Measurements from ENCODE around the gene PMS1.

Gene PMS1

DNA sequence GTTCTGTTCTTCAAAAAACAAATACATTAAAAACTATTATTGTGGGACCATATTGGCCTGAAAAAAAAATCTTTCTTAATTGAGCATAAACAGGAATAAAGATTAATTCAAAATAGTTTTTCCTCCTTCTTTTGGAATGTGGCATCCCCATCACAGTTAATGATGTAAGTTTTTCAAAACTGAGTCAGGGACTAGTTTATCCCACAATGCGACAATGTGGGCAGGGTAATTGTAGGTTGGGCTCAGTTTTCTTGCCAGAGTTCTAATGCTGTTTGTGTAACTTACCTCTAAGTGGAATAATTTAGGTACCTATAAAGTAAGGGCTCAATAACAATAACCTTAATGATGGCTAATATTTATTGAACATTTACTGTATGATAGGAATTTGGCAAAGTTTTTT lies 82.0 kb downstream of the PMS1 start:
- DNase-seq, result no peak

DNA sequence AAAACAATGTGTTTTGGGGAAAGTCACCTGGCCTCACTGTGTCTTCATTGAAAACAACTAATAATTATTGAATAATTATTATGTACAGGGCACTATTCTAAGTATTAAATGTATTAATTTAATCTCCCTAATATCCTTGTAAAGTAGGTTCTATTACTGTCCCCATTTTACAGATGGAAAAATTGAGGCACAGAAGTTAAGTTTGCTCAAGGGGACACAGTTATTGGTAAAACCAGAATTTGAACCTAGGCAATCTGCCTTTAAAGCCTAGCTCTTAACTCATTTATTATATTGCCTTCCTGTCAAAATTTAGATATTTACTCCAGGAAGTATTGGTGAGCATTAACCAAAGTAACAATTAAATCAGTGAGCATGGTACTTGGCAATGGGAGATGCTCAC lies 84.6 kb downstream of the PMS1 start:
- DNase-seq, result no peak

DNA sequence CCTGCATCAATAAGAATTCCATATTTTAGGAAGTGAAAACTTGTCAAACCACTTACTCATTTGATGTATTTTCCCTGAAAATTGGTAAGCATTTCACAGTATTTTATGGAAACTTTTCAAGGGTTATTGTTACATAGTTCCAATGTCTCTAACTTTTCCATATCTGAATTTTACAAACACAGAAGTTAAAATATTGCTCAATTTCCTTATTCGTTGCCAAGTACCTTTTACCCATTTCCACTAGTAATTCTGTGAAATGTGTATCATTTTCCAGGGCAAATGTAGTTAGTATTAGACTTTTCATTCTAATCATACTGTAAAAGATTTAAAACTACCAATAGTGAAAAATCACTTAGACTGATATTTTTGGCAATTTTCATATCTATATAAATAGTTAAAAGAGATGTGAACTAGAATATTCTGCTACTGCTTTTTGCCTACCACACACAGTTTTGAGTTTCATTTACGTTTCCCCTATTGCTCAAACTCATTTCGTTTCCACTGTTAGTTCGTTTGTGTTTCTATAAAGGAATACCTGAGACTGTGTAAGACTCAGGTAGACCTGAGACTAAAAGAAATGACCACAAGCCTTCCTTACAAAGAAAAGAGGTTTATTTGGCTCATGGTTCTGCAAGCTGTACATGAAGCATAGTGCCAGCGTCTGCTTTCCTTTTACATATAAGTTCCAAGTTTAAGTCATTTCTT lies 86.3 kb downstream of the PMS1 start:
- no peak for DNase-seq

DNA sequence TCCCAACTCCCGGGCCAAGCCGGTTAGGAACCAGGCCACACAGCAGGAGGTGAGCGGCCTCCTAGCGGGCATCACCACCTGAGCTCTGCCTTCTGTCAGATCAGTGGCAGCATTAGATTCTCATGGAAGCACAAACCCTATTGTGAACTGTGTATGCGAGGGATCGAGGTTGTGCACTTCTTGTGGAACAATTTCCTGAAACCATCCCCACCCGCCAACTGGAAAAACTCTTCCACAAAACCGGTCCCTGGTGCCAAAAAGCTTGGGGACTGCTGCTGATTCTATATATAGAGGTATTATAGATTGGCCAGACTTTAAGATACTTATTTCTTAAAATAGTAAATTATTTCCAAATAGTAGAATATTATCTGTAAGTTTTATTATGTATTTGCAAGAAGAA lies 89.4 kb downstream of the PMS1 start:
- no peak for DNase-seq

DNA sequence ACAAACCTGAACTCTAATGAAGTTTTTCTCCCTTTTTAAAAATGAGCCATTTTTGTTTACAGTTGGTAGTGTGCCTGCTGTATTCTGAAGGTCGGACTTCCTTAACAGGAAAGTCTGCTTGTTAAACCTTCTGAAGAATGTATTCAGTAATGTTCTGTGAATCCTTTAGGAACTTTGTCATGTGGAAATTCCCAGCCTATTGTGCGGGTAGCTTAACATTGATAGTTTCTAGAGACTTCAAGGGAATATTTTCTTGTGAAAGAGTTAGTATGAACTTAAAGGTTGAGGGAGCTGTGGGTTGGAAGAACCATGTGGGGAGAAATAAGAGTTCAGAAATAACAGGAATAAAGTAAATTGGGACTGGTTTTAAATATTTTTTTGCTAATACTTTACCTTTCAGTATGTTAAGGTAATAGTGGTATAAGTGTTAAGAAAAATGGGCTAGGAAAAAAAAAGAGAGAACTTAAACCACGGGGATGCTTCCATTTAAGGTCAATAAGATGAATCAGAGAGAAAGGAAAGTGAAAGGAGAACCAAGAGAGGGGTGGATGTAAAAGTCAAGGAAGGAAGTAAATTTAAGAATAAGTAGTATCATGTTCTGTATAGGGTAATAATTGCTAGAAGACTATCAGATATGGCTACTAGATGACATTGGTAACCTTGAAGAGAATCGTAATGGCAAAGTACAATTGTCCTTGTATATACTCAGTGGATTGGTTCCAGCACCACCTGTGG lies 90.5 kb downstream of the PMS1 start:
- no peak for DNase-seq

DNA sequence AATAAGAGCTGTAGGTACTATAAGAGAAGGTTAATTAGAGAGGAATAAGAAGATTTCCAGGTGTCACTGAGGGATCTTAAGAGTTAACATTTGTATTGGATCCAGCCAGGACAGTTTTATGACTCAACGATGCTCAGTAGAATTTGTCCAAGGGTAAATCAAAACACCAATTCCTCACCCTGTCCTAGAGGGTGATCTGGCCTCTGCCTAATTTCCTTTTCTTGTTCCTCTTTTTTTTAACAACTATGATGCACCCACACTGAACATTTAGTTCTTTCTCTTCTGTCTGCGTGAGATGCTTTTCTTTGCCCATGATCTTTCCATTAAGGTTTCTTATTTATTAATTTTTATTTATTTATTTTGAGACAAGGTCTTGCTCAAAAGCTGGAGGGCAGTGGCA lies 92.0 kb downstream of the PMS1 start:
- DNase-seq, result no peak

DNA sequence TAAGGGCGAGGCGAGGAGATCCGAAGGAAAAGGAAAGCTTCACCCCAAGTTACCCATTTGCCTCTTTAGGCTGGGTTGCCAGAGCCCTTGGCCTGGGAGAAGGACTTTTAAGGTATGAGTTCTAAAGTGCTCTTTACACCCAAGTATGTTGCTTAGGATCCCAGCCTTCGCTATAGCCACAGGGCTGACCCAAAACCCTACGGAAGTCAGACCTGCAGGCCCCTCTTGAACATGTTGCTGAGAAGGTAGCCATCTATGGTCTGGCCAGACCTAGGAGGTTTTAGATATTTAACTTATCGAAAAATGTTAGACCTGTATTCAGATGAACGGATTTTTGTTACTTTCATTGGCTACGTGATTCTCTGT lies 95.4 kb downstream of the PMS1 start:
- DNase-seq, result no peak

DNA sequence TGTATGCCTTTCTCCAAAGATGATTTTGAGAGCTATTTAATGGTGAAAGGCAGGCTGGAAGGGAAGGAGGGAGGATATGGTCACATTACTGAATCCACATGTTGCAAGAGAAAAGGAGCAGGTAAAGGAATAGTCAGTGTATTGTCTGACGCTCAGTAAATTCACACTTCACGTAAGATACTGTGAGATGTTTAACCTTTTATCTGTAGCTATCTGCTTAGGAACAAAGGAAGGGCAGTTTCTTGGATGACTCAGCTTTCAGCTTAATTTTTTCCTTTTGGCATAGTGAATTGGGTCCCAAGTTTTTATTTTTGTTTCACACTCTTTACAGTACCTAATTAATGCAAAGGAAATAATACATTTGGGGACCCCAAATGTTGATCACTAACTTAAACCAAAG lies 96.2 kb downstream of the PMS1 start:
- DNase-seq, result no peak

DNA sequence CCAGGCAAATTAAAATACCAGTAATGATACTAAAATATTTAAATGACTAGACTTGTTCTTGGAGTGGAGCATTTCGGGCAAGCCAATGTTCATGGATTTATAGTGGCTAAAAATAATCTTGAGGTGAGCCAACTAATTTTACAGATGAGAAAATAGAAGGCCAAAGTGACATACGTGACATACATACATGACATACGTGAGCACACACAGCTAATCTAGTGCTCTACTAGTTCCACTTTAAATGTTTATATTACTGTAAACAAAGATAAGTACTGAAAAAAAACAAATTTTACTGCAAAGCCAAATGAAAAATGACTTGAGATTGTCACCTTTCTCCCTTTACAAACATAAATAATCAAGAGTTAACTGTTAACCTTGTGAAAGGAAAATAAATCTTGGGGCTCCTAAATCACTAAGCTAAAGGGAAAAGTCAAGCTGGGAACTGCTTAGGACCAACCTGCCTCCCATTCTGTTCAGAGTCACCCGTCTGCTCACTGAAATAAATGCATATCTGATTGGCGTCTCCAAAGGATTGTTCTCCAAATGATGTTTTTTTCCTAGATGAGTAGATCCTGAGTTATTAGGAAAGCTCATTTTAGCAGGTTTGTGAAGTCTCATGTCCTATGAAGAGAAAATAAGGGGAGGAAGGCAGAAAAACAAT lies 96.7 kb downstream of the PMS1 start:
- no peak for DNase-seq

DNA sequence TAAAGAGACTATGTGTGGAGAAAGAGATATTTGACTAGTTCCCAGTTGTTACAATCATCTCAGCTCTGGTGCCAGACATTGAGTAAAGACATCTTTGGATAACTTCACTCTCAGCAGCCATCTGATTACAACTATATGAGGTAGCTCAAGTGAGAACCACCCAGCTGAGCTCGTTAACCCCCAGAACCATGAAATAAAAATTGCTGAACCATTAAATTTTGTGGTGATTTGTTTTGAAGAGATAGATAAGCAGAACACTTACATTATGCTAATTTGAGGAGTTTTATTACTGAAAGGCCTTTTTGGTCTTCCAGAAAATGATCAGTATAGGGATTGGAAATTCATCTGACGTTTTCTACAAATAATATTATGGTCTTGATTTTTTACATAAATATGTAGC lies 101.1 kb downstream of the PMS1 start:
- no peak for DNase-seq

DNA sequence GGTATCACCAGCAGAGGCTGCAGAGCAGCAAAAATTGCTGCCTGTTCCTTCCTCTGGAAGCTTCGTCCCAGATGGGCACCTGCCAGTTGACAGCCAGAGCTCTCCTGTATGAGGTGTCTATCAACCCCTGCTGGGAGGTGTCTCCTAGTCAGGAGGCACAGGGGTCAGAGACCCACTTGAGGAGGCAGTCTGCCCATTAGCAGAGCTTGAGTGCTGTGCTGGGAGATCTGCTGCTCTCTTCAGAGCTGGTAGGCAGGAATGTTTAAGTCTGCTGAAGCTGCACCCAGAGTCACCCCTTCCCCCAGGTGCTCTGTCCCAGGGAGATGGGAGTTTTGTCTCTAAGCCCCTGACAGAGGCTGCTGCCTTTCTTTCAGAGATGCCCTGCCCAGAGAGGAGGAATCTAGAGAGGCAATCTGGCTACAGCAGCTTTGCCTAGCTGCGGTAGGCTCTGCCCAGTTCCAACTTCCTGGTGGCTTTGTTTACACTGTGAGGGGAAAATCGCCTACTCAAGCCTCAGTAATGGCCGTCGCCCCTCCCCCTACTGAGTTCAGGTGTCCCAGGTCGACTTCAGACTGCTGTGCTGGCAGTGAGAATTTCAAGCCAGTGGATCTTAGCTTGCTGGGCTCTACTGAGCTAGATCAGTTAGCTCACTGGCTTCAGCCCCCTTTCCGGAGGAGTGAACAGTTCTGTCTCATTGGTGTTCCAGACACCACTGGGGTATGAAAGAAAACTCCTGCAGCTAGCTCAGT lies 108.5 kb downstream of the PMS1 start:
- DNase-seq, result peak; percentile 2 to 7

DNA sequence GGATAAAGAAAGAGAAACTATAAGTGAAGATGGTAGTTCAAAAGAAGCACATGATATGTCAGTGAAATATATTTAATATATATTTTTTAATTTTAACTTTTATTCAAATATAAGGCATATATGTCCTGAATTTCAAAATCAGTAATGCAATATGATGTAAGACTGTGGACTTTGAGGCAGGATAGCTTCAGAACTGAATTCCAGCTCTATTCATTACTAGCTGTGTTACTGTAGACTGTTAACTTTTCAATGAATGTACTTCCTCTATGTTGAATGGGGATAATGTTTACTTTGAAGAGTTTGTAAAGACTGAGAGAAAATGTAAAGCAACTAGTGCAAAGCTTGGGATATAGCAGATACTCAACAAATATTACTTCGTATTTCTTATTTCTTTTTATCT lies 112.6 kb downstream of the PMS1 start:
- DNase-seq, result no peak

DNA sequence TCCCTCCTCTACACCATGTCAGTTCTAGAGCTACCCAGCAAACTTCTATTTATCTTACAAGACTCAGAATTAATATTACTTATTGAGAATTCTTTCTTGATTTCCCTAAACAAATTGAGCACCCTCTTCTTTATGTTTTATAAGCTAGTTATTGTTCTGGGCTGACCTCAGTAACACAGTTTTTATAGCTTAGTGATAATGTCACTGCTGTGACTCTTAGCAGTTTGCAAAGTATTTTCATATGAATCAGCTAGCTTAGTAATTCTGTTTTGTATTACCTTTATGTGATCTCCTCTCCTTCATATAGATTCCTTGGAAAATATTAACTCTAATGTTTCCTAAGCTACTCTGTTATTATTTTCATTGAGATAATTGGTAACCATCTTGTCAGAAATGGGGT lies 114.9 kb downstream of the PMS1 start:
- DNase-seq, result no peak

DNA sequence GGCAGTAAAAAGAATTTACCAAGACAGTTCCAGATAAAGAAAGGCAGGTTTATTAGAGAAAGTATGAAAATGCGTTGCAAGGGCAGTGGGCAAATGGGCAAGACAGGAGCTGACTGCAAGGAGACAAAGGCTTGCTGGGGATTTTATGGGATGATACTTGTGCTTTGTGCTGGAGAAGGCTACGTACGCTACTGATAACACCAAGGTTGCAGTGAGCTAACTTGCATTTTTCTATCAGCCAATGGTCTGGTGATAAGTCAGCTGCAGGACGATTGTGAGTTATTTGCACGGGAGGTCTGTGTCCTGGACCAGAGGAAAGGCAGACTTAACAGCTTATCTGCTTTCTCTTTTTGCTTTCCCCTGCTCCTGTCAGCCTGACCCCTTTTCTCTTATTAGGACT lies 116.5 kb downstream of the PMS1 start:
- DNase-seq, result no peak

DNA sequence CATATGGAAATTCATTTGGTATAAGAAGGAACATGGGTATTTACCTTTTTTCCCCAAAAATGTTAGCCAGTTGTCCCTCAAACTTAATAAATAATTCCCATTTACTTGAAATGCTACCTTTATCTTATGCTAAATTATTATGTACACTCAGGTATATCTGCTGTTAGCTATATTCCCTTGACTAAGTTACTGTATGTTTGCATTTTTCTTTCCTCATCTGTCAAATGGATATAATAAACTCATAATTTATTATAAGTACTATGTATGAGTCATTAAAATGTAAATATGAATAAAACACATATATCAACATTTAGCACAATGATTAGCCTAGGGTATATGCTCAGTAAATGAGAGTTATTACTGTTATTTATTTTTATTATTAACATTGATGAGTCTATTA lies 117.4 kb downstream of the PMS1 start:
- DNase-seq, result no peak

DNA sequence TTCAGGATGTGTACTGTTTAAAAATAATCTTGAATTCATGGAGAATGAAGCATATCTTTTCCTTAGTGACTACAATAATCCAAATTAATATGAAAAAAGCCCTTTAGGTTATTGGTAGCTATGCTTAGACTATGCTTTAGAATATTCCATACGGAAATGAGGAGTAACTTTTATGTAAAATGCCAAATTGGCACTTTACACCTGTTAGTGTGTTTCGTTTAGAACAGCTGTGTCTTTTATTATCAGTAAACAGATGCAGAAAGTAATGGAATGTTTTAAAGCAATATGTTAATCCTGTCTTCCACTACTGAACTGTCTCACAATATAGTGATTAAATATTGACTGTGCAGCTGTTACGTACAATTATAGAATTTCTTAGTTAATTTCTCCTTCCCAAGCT lies 129.6 kb downstream of the PMS1 start:
- no peak for DNase-seq

DNA sequence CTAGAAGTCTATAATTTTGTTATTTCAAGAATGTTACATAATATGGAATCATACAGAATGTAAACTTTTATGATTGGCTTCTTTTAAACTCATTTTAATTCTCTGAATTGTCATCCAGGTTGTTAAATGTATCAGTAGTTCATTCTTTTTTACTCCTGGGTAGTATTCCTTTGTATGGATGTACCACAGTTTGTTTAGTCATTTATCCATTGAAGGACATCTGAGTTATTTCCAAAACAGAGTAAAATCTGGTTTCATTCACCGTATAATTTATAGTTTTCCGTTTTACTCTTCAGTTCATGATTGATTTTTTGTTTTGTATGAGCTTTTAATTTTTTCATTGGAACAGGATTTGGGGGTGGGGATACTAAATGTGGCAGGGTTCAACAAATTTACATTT lies 132.4 kb downstream of the PMS1 start:
- DNase-seq, result no peak

All from SHP77 (cell line).